NB4 (cell line): ENCODE data around the gene IRAK4.

ENCODE experiments used
- CTCF ChIP-seq: IDR thresholded peaks from one replicate; pipeline ENCODE4 v1.5.1; 2012; ENCODE audit warnings: low read depth, low read length
- MYC ChIP-seq: IDR thresholded peaks from 2 replicates; pipeline ENCODE4 v1.6.1; 2011; ENCODE audit warnings: low read depth, low read length
- POLR2A ChIP-seq: IDR thresholded peaks from 2 replicates; pipeline ENCODE4 v1.6.1; 2011; ENCODE audit warnings: mild to moderate bottlenecking; ENCODE audit not compliant: insufficient read length; ENCODE audit errors: extremely low read depth

DNA sequence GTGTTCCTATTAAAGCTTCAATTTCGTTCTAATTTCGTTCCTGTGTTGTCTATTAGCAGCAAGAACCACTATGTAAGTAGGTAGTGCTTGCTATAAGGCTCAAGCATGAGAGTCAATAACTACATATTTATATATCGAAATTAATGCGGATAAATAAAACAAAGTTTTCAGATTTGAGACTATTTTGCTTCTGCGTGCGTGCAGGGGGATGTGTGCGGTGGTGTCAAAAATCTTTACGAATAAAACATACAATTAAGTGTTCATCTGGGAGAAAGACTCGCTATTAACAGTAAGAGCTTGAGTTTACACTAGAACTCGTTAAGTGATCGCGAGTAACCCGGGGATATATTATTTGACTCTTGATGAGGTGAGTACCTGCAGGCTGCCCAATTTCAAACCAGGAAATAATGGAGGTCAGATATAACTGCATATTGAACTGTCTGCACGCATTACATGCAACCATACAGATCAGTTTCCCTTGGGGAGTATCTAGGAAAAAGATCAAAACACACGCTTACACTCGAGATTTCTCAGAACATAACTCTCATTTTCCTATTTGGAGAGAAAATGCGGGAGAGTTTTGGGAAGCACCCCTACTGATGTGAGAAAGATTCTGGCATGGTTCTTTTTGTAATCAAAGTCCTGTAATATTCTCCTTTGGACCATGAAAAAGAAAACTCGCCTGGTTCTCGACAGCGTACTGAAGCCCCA is 46.6 kb downstream of the IRAK4 start:
- peak; percentile 2 for TF ChIP-seq CTCF
- TF ChIP-seq POLR2A: no peak
- no peak for TF ChIP-seq MYC
